Measurements from ENCODE around the gene ETDB. TPM values are rescaled to one million over a fixed set of nuclear protein-coding genes. Genes with fewer than 3 reads are reported as not detected.

The ETDB gene
- total RNA-seq, 1 experiment from 2014 or later, result not detected

Other genes with a start within 250 kb of the ETDB start
- gene MOSPD1, start 205.3 kb downstream of the ETDB start, total RNA-seq (2014; rRNA removed; shearing (Covaris generic)), result 14.1 and 17.4 TPM in 2 replicates
- not detected in 2 replicates for gene SMIM10, start 129.5 kb downstream of the ETDB start, total RNA-seq (2014; rRNA removed; shearing (Covaris generic))
- gene RTL8B, start 98.0 kb downstream of the ETDB start, total RNA-seq (2014; rRNA removed; shearing (Covaris generic)), result not detected in 2 replicates
- 24.3 and 54.0 TPM in 2 replicates for gene RTL8C, start 88.2 kb downstream of the ETDB start, total RNA-seq (2014; rRNA removed; shearing (Covaris generic))
- 14.2 and 31.6 TPM in 2 replicates for gene RTL8A, start 68.4 kb downstream of the ETDB start, total RNA-seq (2014; rRNA removed; shearing (Covaris generic))
- gene SMIM10L2B, start 21.8 kb downstream of the ETDB start, total RNA-seq (2014; rRNA removed; shearing (Covaris generic)), result 0.07 and 0.23 TPM in 2 replicates
- 71.1 and 71.3 TPM in 2 replicates for gene CT55, start 50.9 kb upstream of the ETDB start, total RNA-seq (2014; rRNA removed; shearing (Covaris generic))
- gene ETDA, start 131.5 kb upstream of the ETDB start, total RNA-seq (2014; rRNA removed; shearing (Covaris generic)), result 0.16 TPM in 1 of 2 replicates, not detected in the other
- not detected in 2 replicates for gene ETDC, start 189.0 kb upstream of the ETDB start, total RNA-seq (2014; rRNA removed; shearing (Covaris generic))
- 1.2 and 1.3 TPM in 2 replicates for gene ZNF75D, start 223.6 kb upstream of the ETDB start, total RNA-seq (2014; rRNA removed; shearing (Covaris generic))
- 2.1 and 2.3 TPM in 2 replicates for gene ZNF449, start 224.3 kb upstream of the ETDB start, total RNA-seq (2014; rRNA removed; shearing (Covaris generic))